GM21515 (cell line): ENCODE data around the gene PLOD3.
A peak's percentile ranks its signal among the peaks of the same experiment; 100 is the strongest.

ENCODE experiments used
- ATAC-seq: cut with Tn5 transposase; IDR thresholded peaks from one replicate; pipeline ENCODE4 v1.9.1; 2021; ENCODE audit not compliant: unreplicated experiment

PLOD3 gene

GRCh38 chr7:101166909-101167644 is 50.3 kb downstream of the PLOD3 start:
- ATAC-seq: no peak

- no peak for ATAC-seq
Observed at GRCh38 chr7:101166648-101166908, 50.8 kb downstream of the PLOD3 start.

GRCh38 chr7:101165958-101166647 is 51.3 kb downstream of the PLOD3 start:
- no peak for ATAC-seq

GRCh38 chr7:101165075-101165957 is 52.1 kb downstream of the PLOD3 start, which contains the start of gene VGF:
Gene VGF (minus strand): TSS chr7:101165569. CDS start chr7:101164843, 726 bp downstream.
- peak; percentile 70 for ATAC-seq

GRCh38 chr7:101164071-101164840 is 53.1 kb downstream of the PLOD3 start:
- ATAC-seq: no peak

GRCh38 chr7:101163279-101164070 is 53.9 kb downstream of the PLOD3 start:
- no peak for ATAC-seq

- no peak for ATAC-seq
Observed at GRCh38 chr7:101162551-101163278, 54.7 kb downstream of the PLOD3 start.

- no peak for ATAC-seq
Observed at GRCh38 chr7:101161692-101162471, 55.5 kb downstream of the PLOD3 start.

- no peak for ATAC-seq
Observed at GRCh38 chr7:101160910-101161309, 56.5 kb downstream of the PLOD3 start.

GRCh38 chr7:101159696-101160674 is 57.4 kb downstream of the PLOD3 start:
- no peak for ATAC-seq

GRCh38 chr7:101156866-101157589 is 60.4 kb downstream of the PLOD3 start:
- no peak for ATAC-seq

- ATAC-seq: no peak
Observed at GRCh38 chr7:101156277-101156676, 61.1 kb downstream of the PLOD3 start.
